HL-60 (cell line): Measurements from ENCODE around the gene TM9SF1.
A peak's percentile ranks its signal among the peaks of the same experiment; 100 is the strongest.

Experiments
- DNase-seq, 2 experiments: peaks; one replicate each; pipeline ENCODE4 v3.0.0-alpha.2; 2010 to 2020; ENCODE audit warnings: low read depth in 1 of 2, low spot score in 1 of 2
- H3K27ac ChIP-seq: fragments of 250-450 bp; sonication (Bioruptor Pico); replicated peaks from 2 replicates; pipeline ENCODE4 v1.5.1; 2020; ENCODE audit warnings: mild to moderate bottlenecking, moderate library complexity
- H3K27me3 ChIP-seq: fragments of 250-450 bp; sonication (Bioruptor Pico); 2 replicates; pipeline ENCODE4 v1.5.1; 2021; ENCODE audit warnings: mild to moderate bottlenecking, moderate library complexity; ENCODE audit not compliant: insufficient read depth, poor library complexity, severe bottlenecking
- H3K4me3 ChIP-seq: replicated peaks from 2 replicates; pipeline ENCODE4 v1.5.1; 2011; ENCODE audit warnings: mild to moderate bottlenecking, control low read depth, low read length; ENCODE audit not compliant: insufficient read depth
- GABPA ChIP-seq: IDR thresholded peaks from 2 replicates; pipeline ENCODE4 v1.6.1; 2012; ENCODE audit warnings: low read depth
- POLR2AphosphoS5 ChIP-seq: IDR thresholded peaks from 2 replicates; pipeline ENCODE4 v1.6.1; 2012; ENCODE audit warnings: low read depth
- REST ChIP-seq: IDR thresholded peaks from 2 replicates; pipeline ENCODE4 v1.6.1; 2012; ENCODE audit warnings: low read depth; ENCODE audit not compliant: insufficient replicate concordance
- SPI1 ChIP-seq: IDR thresholded peaks from 2 replicates; pipeline ENCODE4 v1.6.1; 2012; ENCODE audit warnings: low read depth, mild to moderate bottlenecking, borderline replicate concordance
- TF ChIP-seq, protein P1 (sequence below): IDR thresholded peaks from one replicate; pipeline ENCODE4 v1.5.1; 2011; ENCODE audit warnings: low read length, control low read depth, inconsistent platforms; ENCODE audit not compliant: insufficient read depth

TM9SF1 gene

DNA sequence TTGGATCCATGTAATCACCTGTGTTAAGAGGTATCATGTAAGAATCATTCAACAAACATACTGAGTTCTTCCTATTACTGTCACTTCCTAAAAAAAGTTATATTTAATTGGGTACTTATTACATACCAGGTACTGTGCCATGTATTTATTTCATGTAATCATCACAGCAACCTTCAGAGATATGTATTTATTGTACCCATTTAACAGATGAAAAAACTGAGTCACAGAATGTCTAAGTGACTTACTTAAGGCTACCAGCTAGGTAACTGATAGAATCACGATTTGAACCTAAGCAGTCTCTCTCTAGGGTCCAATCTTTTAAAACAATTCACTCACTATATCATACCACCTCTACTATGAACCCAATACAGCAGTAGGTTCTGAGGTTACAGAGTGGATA lies 50.8 kb downstream of the TM9SF1 start:
- H3K27me3 ChIP-seq, result no peaks in the 10 kb centered on the region
- H3K27ac ChIP-seq, result no peak overlapping the region
- no peak for TF ChIP-seq REST
- TF ChIP-seq GABPA, result no peak
- no peak for DNase-seq
- no peak overlapping the region for H3K4me3 ChIP-seq

GRCh38 chr14:24143511-24143910 lies 51.7 kb downstream of the TM9SF1 start:
- TF ChIP-seq GABPA (no peak), POLR2AphosphoS5 (no peak), SPI1 (no peak)
- TF ChIP-seq, protein P1, sequence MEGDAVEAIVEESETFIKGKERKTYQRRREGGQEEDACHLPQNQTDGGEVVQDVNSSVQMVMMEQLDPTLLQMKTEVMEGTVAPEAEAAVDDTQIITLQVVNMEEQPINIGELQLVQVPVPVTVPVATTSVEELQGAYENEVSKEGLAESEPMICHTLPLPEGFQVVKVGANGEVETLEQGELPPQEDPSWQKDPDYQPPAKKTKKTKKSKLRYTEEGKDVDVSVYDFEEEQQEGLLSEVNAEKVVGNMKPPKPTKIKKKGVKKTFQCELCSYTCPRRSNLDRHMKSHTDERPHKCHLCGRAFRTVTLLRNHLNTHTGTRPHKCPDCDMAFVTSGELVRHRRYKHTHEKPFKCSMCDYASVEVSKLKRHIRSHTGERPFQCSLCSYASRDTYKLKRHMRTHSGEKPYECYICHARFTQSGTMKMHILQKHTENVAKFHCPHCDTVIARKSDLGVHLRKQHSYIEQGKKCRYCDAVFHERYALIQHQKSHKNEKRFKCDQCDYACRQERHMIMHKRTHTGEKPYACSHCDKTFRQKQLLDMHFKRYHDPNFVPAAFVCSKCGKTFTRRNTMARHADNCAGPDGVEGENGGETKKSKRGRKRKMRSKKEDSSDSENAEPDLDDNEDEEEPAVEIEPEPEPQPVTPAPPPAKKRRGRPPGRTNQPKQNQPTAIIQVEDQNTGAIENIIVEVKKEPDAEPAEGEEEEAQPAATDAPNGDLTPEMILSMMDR, result no peak
- no peak overlapping the region for H3K4me3 ChIP-seq
- H3K27me3 ChIP-seq, result no peaks in the 10 kb centered on the region
- no peak overlapping the region for H3K27ac ChIP-seq
- DNase-seq, result no peak

DNA sequence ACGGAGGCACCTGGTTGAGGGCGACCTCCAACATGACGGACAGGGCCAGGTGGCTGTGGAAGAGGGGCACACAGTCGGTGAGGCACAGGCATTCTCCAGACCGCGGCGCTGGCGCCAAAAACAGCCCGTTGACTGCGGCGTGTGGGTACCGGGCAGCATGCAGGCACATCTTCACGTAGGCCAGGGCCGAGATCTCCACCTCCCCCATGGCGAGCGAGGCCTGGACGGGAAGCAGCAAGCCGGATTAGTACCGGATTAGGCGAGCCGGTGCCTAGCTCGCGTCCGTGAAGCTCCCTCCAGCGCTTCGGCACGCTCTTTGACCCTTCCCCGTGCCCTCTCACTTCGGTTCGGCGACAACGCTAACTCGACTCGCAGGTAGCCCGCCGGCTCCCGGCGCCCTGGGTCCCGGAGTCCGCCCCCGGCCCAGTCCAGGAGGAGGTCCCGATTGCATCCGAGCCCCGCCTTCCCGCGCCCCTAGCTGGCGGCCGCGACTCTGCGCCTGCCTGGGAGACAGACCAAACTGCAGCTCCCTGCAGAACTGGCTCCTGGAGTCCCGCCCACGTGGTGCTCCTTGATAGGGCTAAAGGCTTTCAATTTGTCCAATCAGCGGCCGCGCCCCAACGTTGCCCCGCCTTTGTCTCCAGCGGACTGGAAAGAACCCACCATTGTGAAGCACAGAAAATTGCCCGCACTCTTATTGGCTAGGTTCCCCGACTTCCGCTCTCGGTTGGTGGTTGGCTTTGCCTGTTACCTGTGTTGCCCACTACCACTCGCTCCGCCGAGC lies 54.0 kb downstream of the TM9SF1 start, which contains the start of gene EMC9:
Gene EMC9 (minus strand): TSS at position 495 of the 784 bp plus-strand sequence. CDS start 287 bp downstream, at position 208.
- Histone ChIP-seq H3K27me3 (no peaks in the 10 kb centered on the region), H3K4me3 (peak within 1 kb of the TSS; percentile 89), H3K27ac (peak within 1 kb of the TSS; percentile 78)
- TF ChIP-seq POLR2AphosphoS5 (peak; percentile 79), SPI1 (peak; percentile 78; the same call in 1 of the 2 replicates), GABPA (no peak), REST (no peak)
- TF ChIP-seq, protein P1, result no peak
- DNase-seq, result peak; percentile 99 to 100

DNA sequence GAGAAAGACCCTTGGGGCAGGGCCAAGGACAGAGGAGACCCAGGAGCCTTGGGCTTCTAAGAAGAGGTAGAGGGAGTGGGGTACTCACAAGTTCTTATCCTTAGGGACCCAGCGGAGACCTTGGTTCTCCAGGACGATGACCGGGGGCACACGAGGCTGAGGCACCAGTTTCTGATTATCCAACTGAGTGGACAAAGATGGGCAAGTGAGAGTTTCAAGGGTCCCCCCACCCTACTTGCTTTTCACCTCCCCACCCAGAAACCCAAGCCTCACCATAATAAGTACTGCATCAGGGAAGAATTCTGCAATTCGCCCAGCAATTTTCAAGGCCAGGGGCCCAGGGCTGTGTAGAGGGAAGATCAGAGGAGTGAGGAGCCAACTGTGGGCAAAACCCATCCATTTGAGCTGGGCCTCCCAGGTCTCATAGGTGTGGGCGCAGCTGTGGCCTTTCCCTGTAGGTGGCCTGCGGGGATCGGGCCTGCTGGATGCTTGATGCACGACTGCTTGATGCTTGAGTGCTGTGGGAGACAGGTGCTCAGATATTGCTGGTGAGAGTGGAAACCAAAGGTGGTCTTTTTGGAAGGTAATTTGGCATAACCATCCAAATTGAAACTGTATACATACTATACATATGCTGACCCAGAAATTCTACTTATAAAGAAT lies 55.8 kb downstream of the TM9SF1 start:
- no peak overlapping the region for H3K27ac ChIP-seq

More for the DNA sequence above, 55.8 kb downstream of the TM9SF1 start:
- no peak for DNase-seq
- no peaks in the 10 kb centered on the region for H3K27me3 ChIP-seq
- TF ChIP-seq GABPA, result no peak
- TF ChIP-seq, protein P1, result no peak
- TF ChIP-seq POLR2AphosphoS5, result no peak
- TF ChIP-seq SPI1, result no peak
- TF ChIP-seq REST, result no peak
- no peak overlapping the region; the same call in 1 of the 2 replicates for H3K4me3 ChIP-seq
